Epithelial cell of esophagus (primary cell): ENCODE results near the gene KLRD1.
A peak's percentile ranks its signal among the peaks of the same experiment; 100 is the strongest.
"Not testable (repeated sequence)": the region's sequence is repeated elsewhere in the genome, so short reads cannot be mapped to it uniquely, and the experiment has no call there.

Experiments
- DNase-seq: peaks from one replicate; pipeline ENCODE4 v3.0.0; 2010; ENCODE audit warnings: low read depth
- H3K4me3 ChIP-seq: 2 replicates; pipeline ENCODE4 v1.5.1; 2011; ENCODE audit warnings: mild to moderate bottlenecking, low read length, control low read depth
- CTCF ChIP-seq: IDR thresholded peaks from 2 replicates; pipeline ENCODE4 v1.5.1; 2011; ENCODE audit warnings: low read depth, mild to moderate bottlenecking, low read length, control low read depth, inconsistent platforms; ENCODE audit not compliant: insufficient read depth; ENCODE audit errors: missing control alignments

The KLRD1 gene

GRCh38 chr12:10301103-10301502 is 6.6 kb upstream of the KLRD1 start:
- TF ChIP-seq CTCF: no peak
- DNase-seq: no peak
- no peak overlapping the region for H3K4me3 ChIP-seq

GRCh38 chr12:10304161-10304574 is 3.5 kb upstream of the KLRD1 start:
- no peak overlapping the region for H3K4me3 ChIP-seq
- peak; percentile 31 for DNase-seq
- no peak for TF ChIP-seq CTCF

GRCh38 chr12:10305411-10305810 is 2.3 kb upstream of the KLRD1 start:
- H3K4me3 ChIP-seq: no peak overlapping the region
- no peak for DNase-seq
- TF ChIP-seq CTCF: no peak

- DNase-seq: peak; percentile 58
- H3K4me3 ChIP-seq: no peak overlapping the region
- no peak for TF ChIP-seq CTCF
Measured at GRCh38 chr12:10310926-10311720, 3.5 kb downstream of the KLRD1 start.

- no peak for TF ChIP-seq CTCF
- no peak overlapping the region for H3K4me3 ChIP-seq
- DNase-seq: no peak
Measured at GRCh38 chr12:10319388-10319787, 11.7 kb downstream of the KLRD1 start.

- no peak overlapping the region for H3K4me3 ChIP-seq
- no peak for TF ChIP-seq CTCF
- no peak for DNase-seq
Measured at GRCh38 chr12:10320643-10321042, 13.0 kb downstream of the KLRD1 start.

GRCh38 chr12:10328691-10329090 is 21.0 kb downstream of the KLRD1 start:
- DNase-seq, H3K4me3 ChIP-seq: not testable (repeated sequence)
